Endothelial cell of umbilical vein (primary cell): Measurements from ENCODE around the gene SMOC1. TPM values are rescaled to one million over a fixed set of nuclear protein-coding genes. Genes with fewer than 3 reads are reported as not detected.

Experiments
- BruUV-seq: library from RNA; stranded (reverse); fragments of 400-500 nt; replicated peaks from 2 replicates; lab custom pipeline; 2021; lab: Mats Ljungman, UMichigan
- CTCF ChIA-PET: fragments of 300-600, 350-600 bp; sonication (Branson Sonifier 250); formaldehyde crosslinking; loops from one replicate; lab custom pipeline; 2021; ENCODE audit warnings: antibody characterized with exemption, inconsistent platforms; lab: Charles Lee
- POLR2A ChIA-PET: fragments of 300-600, 350-600 bp; sonication (Branson Sonifier 250); formaldehyde crosslinking; loops from one replicate; lab custom pipeline; 2021; ENCODE audit warnings: antibody characterized with exemption, inconsistent platforms; lab: Charles Lee
- DNase-seq: peaks from one replicate; pipeline ENCODE4 v3.0.0-alpha.2; 2011; ENCODE audit warnings: low read depth, low spot score
- FAIRE-seq: peaks from 2 replicates; lab custom pipeline; 2011; peaks lifted over from hg19 to GRCh38; lab: Jason Lieb, UNC
- H2AFZ ChIP-seq: 2 replicates; pipeline ENCODE4 v1.6.0; 2012; ENCODE audit warnings: low read depth, low read length, control low read depth, inconsistent platforms
- H3K27ac ChIP-seq: 2 replicates; pipeline ENCODE4 v1.5.1; 2011; ENCODE audit warnings: low read depth, mild to moderate bottlenecking, control low read depth, low read length, moderate library complexity; ENCODE audit not compliant: insufficient read depth
- H3K27me3 ChIP-seq, 2 experiments: 2 replicates each; pipeline versions ENCODE4 v1.6.0 to v1.6.1; 2011; ENCODE audit warnings: low read length in 2 of 2, mixed read lengths in 1 of 2; ENCODE audit not compliant: control insufficient read depth in 2 of 2, insufficient read depth in 2 of 2
- H3K36me3 ChIP-seq, 2 experiments: 2 replicates in 1 of 2; 3 replicates in 1 of 2; pipeline ENCODE4 v1.5.1; 2011; ENCODE audit warnings: low read length in 2 of 2, mild to moderate bottlenecking in 1 of 2, moderate library complexity in 1 of 2; ENCODE audit not compliant: control insufficient read depth in 2 of 2, insufficient read depth in 2 of 2; ENCODE audit errors: extremely low read depth in 1 of 2
- H3K4me1 ChIP-seq: 3 replicates; pipeline ENCODE4 v1.5.1; 2011; ENCODE audit warnings: mild to moderate bottlenecking, low read length; ENCODE audit not compliant: control insufficient read depth, insufficient read depth; ENCODE audit errors: extremely low read depth
- H3K4me2 ChIP-seq: 2 replicates; pipeline ENCODE4 v1.6.1; 2011; ENCODE audit warnings: low read length, control low read depth, mixed read lengths; ENCODE audit not compliant: insufficient read depth
- H3K4me3 ChIP-seq, 3 experiments: fragments of 200-600 bp in 1 of 3; sonication (generic), shearing (Covaris generic) in 1 of 3; replicated peaks in 1 of 3; 2 replicates each; pipeline ENCODE4 v1.5.1; 2011 to 2016; ENCODE audit warnings: control low read depth in 3 of 3, low read length in 3 of 3, mild to moderate bottlenecking in 2 of 3, inconsistent platforms in 1 of 3, low read depth in 1 of 3, moderate library complexity in 1 of 3; ENCODE audit not compliant: insufficient read depth in 1 of 3
- H3K79me2 ChIP-seq: 2 replicates; pipeline ENCODE4 v1.6.0; 2012; ENCODE audit warnings: low read length, inconsistent platforms; ENCODE audit not compliant: control insufficient read depth, insufficient read depth
- H3K9ac ChIP-seq: replicated peaks from 2 replicates; pipeline ENCODE3; 2011; ENCODE audit warnings: low read length, control low read depth; ENCODE audit not compliant: insufficient read depth; ENCODE audit errors: extremely low read depth
- H3K9me1 ChIP-seq: replicated peaks from 3 replicates; pipeline ENCODE4 v1.6.0; 2011; ENCODE audit warnings: mild to moderate bottlenecking, low read length; ENCODE audit not compliant: control insufficient read depth, insufficient read depth; ENCODE audit errors: extremely low read depth
- H3K9me3 ChIP-seq: replicated peaks from 2 replicates; pipeline ENCODE4 v1.5.1; 2012; ENCODE audit warnings: low read length, inconsistent platforms; ENCODE audit not compliant: control insufficient read depth, insufficient read depth
- H4K20me1 ChIP-seq: replicated peaks from 2 replicates; pipeline ENCODE3; 2011; ENCODE audit warnings: mild to moderate bottlenecking, low read length; ENCODE audit not compliant: control insufficient read depth, insufficient read depth; ENCODE audit errors: extremely low read depth
- EZH2 ChIP-seq: IDR thresholded peaks from 2 replicates; pipeline ENCODE4 v1.6.1; 2012; ENCODE audit warnings: borderline replicate concordance, low read depth, mild to moderate bottlenecking, moderate library complexity, low read length, inconsistent platforms; ENCODE audit not compliant: severe bottlenecking
- FOS ChIP-seq: IDR thresholded peaks from 2 replicates; pipeline ENCODE4 v1.6.1; 2011; ENCODE audit warnings: mild to moderate bottlenecking, low read length, moderate library complexity, borderline replicate concordance; ENCODE audit not compliant: insufficient read depth
- POLR2A ChIP-seq: IDR thresholded peaks from 2 replicates; pipeline ENCODE4 v1.6.1; 2012; ENCODE audit warnings: low read depth, mild to moderate bottlenecking, control low read depth, low read length
- POLR2AphosphoS5 ChIP-seq: IDR thresholded peaks from 2 replicates; pipeline ENCODE4 v1.6.1; 2012; ENCODE audit warnings: low read depth, mild to moderate bottlenecking, control low read depth, low read length, moderate library complexity; ENCODE audit not compliant: insufficient read depth
- dilution Hi-C: fragments of 300-500 bp; cut with MboI; formaldehyde crosslinking; loops from one replicate; pipeline ENCODE4 v1.15.0; 2019; ENCODE audit warnings: low sequenced_read_pairs; ENCODE audit not compliant: extremely low pct_ligation_motif_present
- intact Hi-C: fragments of 100-400 bp; cut with micrococcal nuclease; formaldehyde crosslinking; loops from one replicate; pipeline ENCODE4 v1.10.0; 2022
- polyA plus RNA-seq, 4 experiments: library from polyadenylated mRNA; depleted of rRNA in 3 of 4; stranded (reverse) in 3 of 4; unstranded in 1 of 4; fragments of >200 nt; gene quantifications; 2 replicates each; pipeline versions ENCODE4 v1.2.1 to v1.2.3, GENCODE V29; 2011 to 2012; ENCODE audit warnings: missing spikeins in 1 of 4
- total RNA-seq: library from RNA; stranded (reverse); gene quantifications from 2 replicates; pipeline ENCODE4 v1.2.3, GENCODE V29; 2021

The SMOC1 gene
- total and polyA plus RNA-seq, 2 donors (not counting 3 experiments of a cell fraction or from before 2014, with no cell fraction given) = 0.97 to 1.1 TPM

GRCh38 chr14:69968681-69969080, 89.5 kb downstream of the SMOC1 start:
- no peak overlapping the region for H3K4me2 ChIP-seq
- no peak for TF ChIP-seq EZH2
- no peak for TF ChIP-seq FOS
- TF ChIP-seq POLR2A = no peak
- no peaks in the 10 kb centered on the region for H3K36me3 ChIP-seq
- no peaks in the 10 kb centered on the region for H3K4me1 ChIP-seq
- CTCF ChIA-PET = no interaction called here
- H3K9me1 ChIP-seq = no peaks in the 10 kb centered on the region
- intact Hi-C loops = no loop called here
- BruUV-seq = no TSS peak
- dilution Hi-C loops = no loop called here
- FAIRE-seq = no peak
- no peak overlapping the region for H3K27ac ChIP-seq
- H4K20me1 ChIP-seq = no peaks in the 10 kb centered on the region
- H3K27me3 ChIP-seq = no peaks in the 10 kb centered on the region
- no peak overlapping the region for H3K4me3 ChIP-seq
- H3K9ac ChIP-seq = no peak overlapping the region
- DNase-seq = no peak
- H3K9me3 ChIP-seq = no peaks in the 10 kb centered on the region
- H3K79me2 ChIP-seq = no peaks in the 10 kb centered on the region
- POLR2A ChIA-PET = no interaction called here
- no peak overlapping the region for H2AFZ ChIP-seq

GRCh38 chr14:69972755-69973154, 93.5 kb downstream of the SMOC1 start:
- POLR2A ChIA-PET = interaction anchor here (0.7 kb wide), 1 partner anchor 653 kb away, joined by 3 read pairs; no protein-coding TSS in a partner anchor
- FAIRE-seq (no peak), DNase-seq (no peak)
- dilution Hi-C loops = no loop called here
- Histone ChIP-seq H3K9ac (no peak overlapping the region), H2AFZ (no peak overlapping the region), H3K4me1 (no peaks in the 10 kb centered on the region), H3K4me3 (no peak overlapping the region), H3K27ac (no peak overlapping the region), H3K27me3 (no peaks in the 10 kb centered on the region), H3K9me3 (no peaks in the 10 kb centered on the region), H3K36me3 (no peaks in the 10 kb centered on the region), H3K4me2 (no peak overlapping the region), H3K79me2 (no peaks in the 10 kb centered on the region), H4K20me1 (no peaks in the 10 kb centered on the region), H3K9me1 (no peaks in the 10 kb centered on the region)
- CTCF ChIA-PET = interaction anchor here (0.7 kb wide), 1 partner anchor 55 kb away, joined by 3 read pairs; no protein-coding TSS in a partner anchor
- intact Hi-C loops = no loop called here
- BruUV-seq = no TSS peak
- TF ChIP-seq EZH2 (no peak), POLR2AphosphoS5 (no peak)
